Measurements from ENCODE around the gene PLEKHJ1.

GRCh38 chr19:2208975-2209374 lies 27.2 kb downstream of the PLEKHJ1 start:
- TF ChIP-seq, protein P1, sequence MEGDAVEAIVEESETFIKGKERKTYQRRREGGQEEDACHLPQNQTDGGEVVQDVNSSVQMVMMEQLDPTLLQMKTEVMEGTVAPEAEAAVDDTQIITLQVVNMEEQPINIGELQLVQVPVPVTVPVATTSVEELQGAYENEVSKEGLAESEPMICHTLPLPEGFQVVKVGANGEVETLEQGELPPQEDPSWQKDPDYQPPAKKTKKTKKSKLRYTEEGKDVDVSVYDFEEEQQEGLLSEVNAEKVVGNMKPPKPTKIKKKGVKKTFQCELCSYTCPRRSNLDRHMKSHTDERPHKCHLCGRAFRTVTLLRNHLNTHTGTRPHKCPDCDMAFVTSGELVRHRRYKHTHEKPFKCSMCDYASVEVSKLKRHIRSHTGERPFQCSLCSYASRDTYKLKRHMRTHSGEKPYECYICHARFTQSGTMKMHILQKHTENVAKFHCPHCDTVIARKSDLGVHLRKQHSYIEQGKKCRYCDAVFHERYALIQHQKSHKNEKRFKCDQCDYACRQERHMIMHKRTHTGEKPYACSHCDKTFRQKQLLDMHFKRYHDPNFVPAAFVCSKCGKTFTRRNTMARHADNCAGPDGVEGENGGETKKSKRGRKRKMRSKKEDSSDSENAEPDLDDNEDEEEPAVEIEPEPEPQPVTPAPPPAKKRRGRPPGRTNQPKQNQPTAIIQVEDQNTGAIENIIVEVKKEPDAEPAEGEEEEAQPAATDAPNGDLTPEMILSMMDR (IDR thresholded peaks at IDR 0.05) = no peak
- TF ChIP-seq POLR2A (IDR thresholded peaks at IDR 0.05) = no peak

Measured in gastroesophageal sphincter (tissue), 3 donors.